GM23338 (cell line): ENCODE results near the gene RNF217.

Source experiments
- EZH2 ChIP-seq: fragments of 200-600 bp; sonication (generic); IDR thresholded peaks from one replicate; pipeline ENCODE4 v1.8.0; 2017; ENCODE audit warnings: antibody characterized with exemption, mild to moderate bottlenecking, low read depth; ENCODE audit not compliant: unreplicated experiment
- TF ChIP-seq, protein P1 (sequence below), 2 experiments: fragments of 200-600 bp in 1 of 2; sonication (generic) in 1 of 2; conservative IDR thresholded peaks; 2 replicates each; pipeline versions ENCODE4 v1.5.1 to v1.6.1; 2016 to 2017; ENCODE audit warnings: antibody characterized with exemption in 2 of 2, low read depth in 2 of 2, mild to moderate bottlenecking in 2 of 2, moderate library complexity in 1 of 2

DNA sequence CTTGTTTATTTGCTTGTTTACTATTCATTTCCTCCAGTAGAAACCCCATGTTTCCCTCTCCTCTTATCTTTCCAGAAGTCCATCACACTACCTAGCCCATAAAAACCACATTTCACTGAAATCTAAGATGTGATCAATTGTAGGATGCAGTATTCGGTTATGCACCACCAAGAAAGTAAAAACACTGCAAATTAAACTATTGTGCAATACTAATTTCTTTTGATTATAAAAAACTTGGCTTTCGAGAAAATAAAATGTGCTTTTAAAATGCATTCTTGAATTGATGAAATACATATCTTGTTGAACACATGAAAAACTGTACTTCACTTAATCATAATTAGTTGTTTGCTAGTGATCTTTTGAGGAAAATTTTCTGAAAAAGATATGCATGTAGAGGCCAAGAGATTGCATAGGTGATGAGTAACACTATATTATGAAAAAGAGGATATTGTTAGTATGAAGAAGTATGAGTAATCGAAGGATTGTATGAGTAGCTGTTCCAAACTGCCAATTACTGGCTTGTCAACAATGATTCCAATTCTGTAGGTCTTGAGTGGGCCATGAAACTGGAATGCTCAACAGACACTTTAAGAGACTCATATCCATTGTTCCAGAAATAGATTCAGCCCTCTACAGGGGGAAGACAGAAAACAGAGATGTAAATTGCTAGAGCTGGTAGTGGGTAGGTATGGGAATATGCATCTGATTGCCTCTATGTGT is 79.7 kb downstream of the RNF217 start:
- TF ChIP-seq, protein P1, sequence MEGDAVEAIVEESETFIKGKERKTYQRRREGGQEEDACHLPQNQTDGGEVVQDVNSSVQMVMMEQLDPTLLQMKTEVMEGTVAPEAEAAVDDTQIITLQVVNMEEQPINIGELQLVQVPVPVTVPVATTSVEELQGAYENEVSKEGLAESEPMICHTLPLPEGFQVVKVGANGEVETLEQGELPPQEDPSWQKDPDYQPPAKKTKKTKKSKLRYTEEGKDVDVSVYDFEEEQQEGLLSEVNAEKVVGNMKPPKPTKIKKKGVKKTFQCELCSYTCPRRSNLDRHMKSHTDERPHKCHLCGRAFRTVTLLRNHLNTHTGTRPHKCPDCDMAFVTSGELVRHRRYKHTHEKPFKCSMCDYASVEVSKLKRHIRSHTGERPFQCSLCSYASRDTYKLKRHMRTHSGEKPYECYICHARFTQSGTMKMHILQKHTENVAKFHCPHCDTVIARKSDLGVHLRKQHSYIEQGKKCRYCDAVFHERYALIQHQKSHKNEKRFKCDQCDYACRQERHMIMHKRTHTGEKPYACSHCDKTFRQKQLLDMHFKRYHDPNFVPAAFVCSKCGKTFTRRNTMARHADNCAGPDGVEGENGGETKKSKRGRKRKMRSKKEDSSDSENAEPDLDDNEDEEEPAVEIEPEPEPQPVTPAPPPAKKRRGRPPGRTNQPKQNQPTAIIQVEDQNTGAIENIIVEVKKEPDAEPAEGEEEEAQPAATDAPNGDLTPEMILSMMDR (conservative IDR thresholded peaks at IDR 0.05; ENCODE audit: low read depth in 2 of 2), result no peak
- no peak for TF ChIP-seq EZH2
